ENCODE data around the gene PRKRA. TPM values are rescaled to one million over a fixed set of nuclear protein-coding genes. Genes with fewer than 3 reads are reported as not detected.
A peak's percentile ranks its signal among the peaks of the same experiment; 100 is the strongest.

The PRKRA gene
- total RNA-seq, 4 donors from 2014 or later, result 35.6 to 317 (median 56.9) TPM

GRCh38 chr2:178450524-178450773 is 526 bp downstream of the PRKRA start:
- peaks cover 0 to 15% (median 5%) of the 10 kb centered on the region in 4 donors for H3K36me3 ChIP-seq
- no peaks in the 10 kb centered on the region for H3K27me3 ChIP-seq
- in situ Hi-C loops (cut with MboI; ENCODE audit: low pct_ligation_motif_present in 1 of 4, low pct_unique_long_range_greater_than_20kb in 1 of 4, low sequenced_read_pairs in 3 of 4), result no loop called here
- peak overlapping the region; percentile 53 to 99 (median 82) for H3K4me3 ChIP-seq
- peaks cover 6 to 31% (median 22%) of the 10 kb centered on the region in 4 donors for H3K4me1 ChIP-seq
- WGBS, 2 donors (ENCODE audit: low coverage in 1 of 2), result 1% methylated on average over 11 of the region's 25 CpGs; no CpG with 5 or more reads in 1 of the 2 donors
- intact Hi-C loops (cut with DNase I; ENCODE audit: low total_unique reads), result loop anchor here (2.0 kb wide), 1 partner anchor 28 kb away; the partner anchor contains the start of gene FKBP7
- H3K27ac ChIP-seq, result peak overlapping the region; percentile 95 to 100 (median 96)
- H3K9me3 ChIP-seq, result no peaks in the 10 kb centered on the region
- TF ChIP-seq CTCF (IDR thresholded peaks at IDR 0.05) (no peak), POLR2AphosphoS5 (IDR thresholded peaks at IDR 0.05) (no peak), EP300 (IDR thresholded peaks at IDR 0.05; ENCODE audit: low read depth) (no peak), POLR2A (IDR thresholded peaks at IDR 0.05) (no peak)
- DNase-seq, result peak; percentile 84

GRCh38 chr2:178449700-178450523 is 1.1 kb downstream of the PRKRA start:
- Histone ChIP-seq H3K4me3 (peak overlapping the region; percentile 53 to 99 (median 82)), H3K4me1 (peaks cover 6 to 31% (median 22%) of the 10 kb centered on the region in 4 donors), H3K36me3 (peaks cover 0 to 18% (median 6%) of the 10 kb centered on the region in 4 donors), H3K27me3 (no peaks in the 10 kb centered on the region), H3K27ac (peak overlapping the region; percentile 95 to 100 (median 96)), H3K9me3 (no peaks in the 10 kb centered on the region)
- in situ Hi-C loops (cut with MboI; ENCODE audit: low pct_ligation_motif_present in 1 of 4, low pct_unique_long_range_greater_than_20kb in 1 of 4, low sequenced_read_pairs in 3 of 4), result no loop called here
- WGBS, 2 donors (ENCODE audit: low coverage in 1 of 2), result 5 to 7% methylated on average over 8 to 18 of the region's 18 CpGs
- intact Hi-C loops (cut with DNase I; ENCODE audit: low total_unique reads), result loop anchor here (2.0 to 5.0 kb wide), 2 partner anchors 29 to 668 kb away; partner anchors contain the start of gene FKBP7
- no peak for TF ChIP-seq POLR2A (IDR thresholded peaks at IDR 0.05)
- no peak for TF ChIP-seq EP300 (IDR thresholded peaks at IDR 0.05; ENCODE audit: low read depth)
- no peak for TF ChIP-seq POLR2AphosphoS5 (IDR thresholded peaks at IDR 0.05)
- peak; percentile 20 for DNase-seq

- peak overlapping the region in 3 of 4 donors; percentile 95 to 100 (median 96) for H3K27ac ChIP-seq
- WGBS, 2 donors (ENCODE audit: low coverage in 1 of 2), result 51 to 86% methylated on average over 4 of the region's 4 CpGs
- no peaks in the 10 kb centered on the region for H3K27me3 ChIP-seq
- in situ Hi-C loops (cut with MboI; ENCODE audit: low pct_ligation_motif_present in 1 of 4, low pct_unique_long_range_greater_than_20kb in 1 of 4, low sequenced_read_pairs in 3 of 4) (no loop called here), intact Hi-C loops (cut with DNase I; ENCODE audit: low total_unique reads) (loop anchor here (5.0 kb wide), 1 partner anchor 667 kb away; no protein-coding TSS in a partner anchor)
- H3K9me3 ChIP-seq, result no peaks in the 10 kb centered on the region
- DNase-seq, result no peak
- peaks cover 6 to 31% (median 22%) of the 10 kb centered on the region in 4 donors for H3K4me1 ChIP-seq
- peaks cover 0 to 26% (median 7%) of the 10 kb centered on the region in 4 donors for H3K36me3 ChIP-seq
- H3K4me3 ChIP-seq, result peak overlapping the region in 2 of 4 donors; percentile 73 to 99
- TF ChIP-seq CTCF (IDR thresholded peaks at IDR 0.05) (no peak), POLR2A (IDR thresholded peaks at IDR 0.05) (no peak), EP300 (IDR thresholded peaks at IDR 0.05; ENCODE audit: low read depth) (no peak), POLR2AphosphoS5 (IDR thresholded peaks at IDR 0.05) (no peak)
Measured at GRCh38 chr2:178448968-178449661, 1.9 kb downstream of the PRKRA start.

GRCh38 chr2:178441426-178441825 is 9.5 kb downstream of the PRKRA start:
- 87 to 90% methylated on average over 2 of the region's 2 CpGs for WGBS, 2 donors (ENCODE audit: low coverage in 1 of 2)
- in situ Hi-C loops (cut with MboI; ENCODE audit: low pct_ligation_motif_present in 1 of 4, low pct_unique_long_range_greater_than_20kb in 1 of 4, low sequenced_read_pairs in 3 of 4), result no loop called here
- Histone ChIP-seq H3K4me1 (no peaks in the 10 kb centered on the region), H3K4me3 (no peak overlapping the region), H3K27me3 (no peaks in the 10 kb centered on the region), H3K9me3 (no peaks in the 10 kb centered on the region), H3K27ac (no peak overlapping the region), H3K36me3 (peaks cover 0 to 74% (median 34%) of the 10 kb centered on the region in 4 donors)
- no peak for DNase-seq
- intact Hi-C loops (cut with DNase I; ENCODE audit: low total_unique reads), result no loop called here
- TF ChIP-seq CTCF (IDR thresholded peaks at IDR 0.05) (no peak), EP300 (IDR thresholded peaks at IDR 0.05; ENCODE audit: low read depth) (no peak), POLR2AphosphoS5 (IDR thresholded peaks at IDR 0.05) (no peak), POLR2A (IDR thresholded peaks at IDR 0.05) (no peak)
